Small intestine (tissue), 7 donors: Measurements from ENCODE around the gene CARNS1. TPM values are rescaled to one million over a fixed set of nuclear protein-coding genes. Genes with fewer than 3 reads are reported as not detected.
"Not testable (repeated sequence)": the region's sequence is repeated elsewhere in the genome, so short reads cannot be mapped to it uniquely, and the experiment has no call there.

Experiments
- DNase-seq, 2 donors: peaks; one replicate each; pipeline versions ENCODE4 v3.0.0 to v3.0.0-alpha.2; 2013
- FAIRE-seq: peaks from 2 replicates; lab custom pipeline; 2012; peaks lifted over from hg19 to GRCh38; lab: Jason Lieb, UNC
- H3K27ac ChIP-seq, 3 donors: one replicate each; pipeline ENCODE4 v1.5.1; 2013; ENCODE audit warnings: low read length in 2 of 3, mild to moderate bottlenecking in 2 of 3, control low read depth in 1 of 3, inconsistent platforms in 1 of 3, low read depth in 1 of 3, moderate library complexity in 1 of 3
- H3K27me3 ChIP-seq, 3 donors: one replicate each; pipeline ENCODE4 v1.6.1; 2013; ENCODE audit warnings: low read length in 3 of 3, inconsistent platforms in 1 of 3; ENCODE audit not compliant: control insufficient read depth in 3 of 3, insufficient read depth in 3 of 3
- H3K36me3 ChIP-seq, 3 donors: one replicate each; pipeline ENCODE4 v1.6.1; 2013; ENCODE audit warnings: low read length in 3 of 3, inconsistent platforms in 1 of 3, low read depth in 1 of 3, mild to moderate bottlenecking in 1 of 3, moderate library complexity in 1 of 3; ENCODE audit not compliant: control insufficient read depth in 3 of 3, insufficient read depth in 2 of 3
- H3K4me1 ChIP-seq, 3 donors: one replicate each; pipeline ENCODE4 v1.6.1; 2013; ENCODE audit warnings: low read length in 2 of 3, inconsistent platforms in 1 of 3, low read depth in 1 of 3, mild to moderate bottlenecking in 1 of 3, moderate library complexity in 1 of 3; ENCODE audit not compliant: control insufficient read depth in 3 of 3, insufficient read depth in 2 of 3
- H3K4me3 ChIP-seq, 3 donors: one replicate each; pipeline ENCODE4 v1.5.1; 2013; ENCODE audit warnings: low read length in 3 of 3, control low read depth in 1 of 3, inconsistent platforms in 1 of 3, low read depth in 1 of 3, mild to moderate bottlenecking in 1 of 3, moderate library complexity in 1 of 3
- H3K9me3 ChIP-seq, 2 donors: one replicate each; pipeline ENCODE4 v1.6.1; 2013; ENCODE audit warnings: low read depth in 1 of 2, low read length in 1 of 2; ENCODE audit not compliant: control insufficient read depth in 2 of 2, insufficient read depth in 1 of 2
- WGBS, 3 donors: extraction: QIAGEN DNeasy Blood & Tissue Kit; methylation state at CpG; one replicate each; pipeline ENCODE4 v1.1.7; 2013; 5-methylcytosine and 5-hydroxymethylcytosine counted together
- polyA plus RNA-seq, 4 donors: library from polyadenylated mRNA; stranded (reverse) in 3 of 4; unstranded in 1 of 4; fragments of 200-250 nt in 3 of 4; fragments of 120-200 nt in 1 of 4; gene quantifications; one replicate each; pipeline versions ENCODE4 v1.2.1 to v1.2.3, GENCODE V29; 2013
- donor health status: healthy with polysubstance abuse.
- donor health status: control.
- donor health status: control.
- donor health status: Bipolar disorder and iron deficiency.
- donor health status: healthy.

Gene CARNS1
- polyA plus RNA-seq, 4 donors = 0.40 to 0.84 TPM; not detected in 2

- H3K36me3 ChIP-seq = peaks cover 0 to 7% (median 0%) of the 10 kb centered on the region in 3 donors
- peaks cover 0 to 3% (median 0%) of the 10 kb centered on the region in 3 donors for H3K27me3 ChIP-seq
- H3K9me3 ChIP-seq = no peaks in the 10 kb centered on the region
- DNase-seq = no peak
- WGBS, 3 donors = 88 to 94% (median 91%) methylated on average over 18 to 19 of the region's 19 CpGs
- no peak overlapping the region for H3K4me3 ChIP-seq
- H3K4me1 ChIP-seq = no peaks in the 10 kb centered on the region
- no peak overlapping the region for H3K27ac ChIP-seq
- FAIRE-seq = no peak
These were observed 42.8 kb downstream of the CARNS1 start for GRCh38 chr11:67458266-67458665.

GRCh38 chr11:67463186-67463585 is 47.7 kb downstream of the CARNS1 start:
- H3K9me3 ChIP-seq = no peaks in the 10 kb centered on the region
- FAIRE-seq (no peak), DNase-seq (no peak)
- peaks cover 2 to 32% (median 7%) of the 10 kb centered on the region in 3 donors for H3K4me1 ChIP-seq
- H3K4me3 ChIP-seq = no peak overlapping the region
- H3K27ac ChIP-seq = no peak overlapping the region
- H3K36me3 ChIP-seq = peaks cover 0 to 35% (median 0%) of the 10 kb centered on the region in 3 donors
- 64 to 83% (median 77%) methylated on average over 10 of the region's 10 CpGs for WGBS, 3 donors
- H3K27me3 ChIP-seq = no peaks in the 10 kb centered on the region

- Histone ChIP-seq H3K27me3 (no peaks in the 10 kb centered on the region), H3K4me1 (peaks cover 2 to 34% (median 7%) of the 10 kb centered on the region in 3 donors), H3K4me3 (peak overlapping the region in 2 of 3 donors; percentile 84 to 95), H3K9me3 (no peaks in the 10 kb centered on the region), H3K27ac (peak overlapping the region; percentile 73 to 95 (median 93)), H3K36me3 (peaks cover 0 to 34% (median 0%) of the 10 kb centered on the region in 3 donors)
- DNase-seq = peak in 1 of 2 donors; percentile 91
- WGBS, 3 donors = 46 to 73% (median 61%) methylated on average over 19 to 20 of the region's 20 CpGs
- FAIRE-seq = no peak
These were observed 48.4 kb downstream of the CARNS1 start for GRCh38 chr11:67463680-67464410.

- Histone ChIP-seq H3K9me3 (no peaks in the 10 kb centered on the region), H3K36me3 (peaks cover 0 to 33% (median 0%) of the 10 kb centered on the region in 3 donors), H3K4me3 (peak overlapping the region; percentile 55 to 95 (median 84)), H3K4me1 (peaks cover 2 to 36% (median 7%) of the 10 kb centered on the region in 3 donors), H3K27me3 (no peaks in the 10 kb centered on the region), H3K27ac (peak overlapping the region; percentile 88 to 95 (median 93))
- 6 to 11% (median 10%) methylated on average over 37 to 56 of the region's 56 CpGs for whole genome bisulfite sequencing, 3 donors
- FAIRE-seq = no peak
- DNase-seq = peak; percentile 92
These were observed 49.1 kb downstream of the CARNS1 start for GRCh38 chr11:67464411-67465188.

- Histone ChIP-seq H3K36me3 (peaks cover 0 to 33% (median 0%) of the 10 kb centered on the region in 3 donors), H3K27ac (peak overlapping the region; percentile 83 to 95 (median 88)), H3K9me3 (no peaks in the 10 kb centered on the region), H3K4me3 (peak overlapping the region; percentile 55 to 95 (median 84)), H3K4me1 (peaks cover 2 to 40% (median 7%) of the 10 kb centered on the region in 3 donors), H3K27me3 (no peaks in the 10 kb centered on the region)
- FAIRE-seq = no peak
- DNase-seq = peak; percentile 42 to 44
- 23 to 45% (median 37%) methylated on average over 3 of the region's 3 CpGs for WGBS, 3 donors
These were observed 49.7 kb downstream of the CARNS1 start for GRCh38 chr11:67465189-67465510.

GRCh38 chr11:67465530-67465929 is 50.1 kb downstream of the CARNS1 start:
- 55 to 70% (median 65%) methylated on average over 2 of the region's 2 CpGs for WGBS, 3 donors
- H3K4me1 ChIP-seq = peaks cover 2 to 40% (median 7%) of the 10 kb centered on the region in 3 donors
- not testable (repeated sequence) for FAIRE-seq, H3K9me3 ChIP-seq, H3K27me3 ChIP-seq
- peak in 1 of 2 donors; percentile 28 for DNase-seq
- peak overlapping the region; percentile 83 to 95 (median 88) for H3K27ac ChIP-seq
- peaks cover 0 to 33% (median 0%) of the 10 kb centered on the region in 3 donors for H3K36me3 ChIP-seq
- H3K4me3 ChIP-seq = peak overlapping the region in 2 of 3 donors; percentile 84 to 95

- H3K4me3 ChIP-seq = no peak overlapping the region
- H3K36me3 ChIP-seq = peaks cover 0 to 33% (median 0%) of the 10 kb centered on the region in 3 donors
- DNase-seq = no peak
- 75 to 88% (median 83%) methylated on average over 5 of the region's 5 CpGs for WGBS, 3 donors
- H3K9me3 ChIP-seq = no peaks in the 10 kb centered on the region
- peaks cover 2 to 40% (median 7%) of the 10 kb centered on the region in 3 donors for H3K4me1 ChIP-seq
- no peak for FAIRE-seq
- no peak overlapping the region for H3K27ac ChIP-seq
- no peaks in the 10 kb centered on the region for H3K27me3 ChIP-seq
These were observed 50.9 kb downstream of the CARNS1 start for GRCh38 chr11:67466367-67466766.
